WTC11 (cell line): ENCODE results near the gene EBF3.

Experiments used
- ATF3 ChIP-seq: sonication (generic); formaldehyde crosslinking; conservative IDR thresholded peaks from 2 replicates; pipeline ENCODE4 v1.8.1; 2022; ENCODE audit warnings: mild to moderate bottlenecking, missing genetic modification reagents
- ESRRA ChIP-seq: sonication (generic); formaldehyde crosslinking; IDR thresholded peaks from 2 replicates; pipeline ENCODE4 v1.8.1; 2022; ENCODE audit warnings: mild to moderate bottlenecking, missing genetic modification reagents, borderline replicate concordance
- NR3C1 ChIP-seq: sonication (generic); formaldehyde crosslinking; conservative IDR thresholded peaks from 2 replicates; pipeline ENCODE4 v1.8.1; 2023; ENCODE audit warnings: low read depth, mild to moderate bottlenecking, missing genetic modification reagents
- PREB ChIP-seq: sonication (generic); formaldehyde crosslinking; IDR thresholded peaks from 2 replicates; pipeline ENCODE4 v1.8.1; 2022; ENCODE audit warnings: mild to moderate bottlenecking, missing genetic modification reagents, moderate library complexity, borderline replicate concordance
- SMAD4 ChIP-seq: sonication (generic); formaldehyde crosslinking; IDR thresholded peaks from 2 replicates; pipeline ENCODE4 v1.8.0; 2022; ENCODE audit warnings: mild to moderate bottlenecking, missing genetic modification reagents
- SP1 ChIP-seq: sonication (generic); formaldehyde crosslinking; conservative IDR thresholded peaks from 2 replicates; pipeline ENCODE4 v1.8.1; 2022; ENCODE audit warnings: missing genetic modification reagents
- USF1 ChIP-seq: sonication (generic); formaldehyde crosslinking; IDR thresholded peaks from 2 replicates; pipeline ENCODE4 v1.8.0; 2022; ENCODE audit warnings: mild to moderate bottlenecking, missing genetic modification reagents
- TF ChIP-seq, protein P1 (sequence below): fragments of 200-600 bp; IDR thresholded peaks from 2 replicates; pipeline ENCODE4 v1.8.0; 2022; ENCODE audit warnings: antibody characterized with exemption
- TF ChIP-seq, protein P2 (sequence below): sonication (generic); formaldehyde crosslinking; IDR thresholded peaks from 2 replicates; pipeline ENCODE4 v1.8.0; 2022; ENCODE audit warnings: mild to moderate bottlenecking, missing genetic modification reagents
- TF ChIP-seq, protein P3 (sequence below): sonication (generic); formaldehyde crosslinking; IDR thresholded peaks from 2 replicates; pipeline ENCODE4 v1.8.0; 2022; ENCODE audit warnings: missing genetic modification reagents
- TF ChIP-seq, protein P4 (sequence below): sonication (generic); formaldehyde crosslinking; IDR thresholded peaks from 2 replicates; pipeline ENCODE4 v1.8.1; 2023; ENCODE audit warnings: mild to moderate bottlenecking, missing genetic modification reagents, moderate library complexity

- no peak for TF ChIP-seq SMAD4 (CRISPR knock-in tag)
- TF ChIP-seq PREB, result no peak
- no peak for TF ChIP-seq NR3C1 (CRISPR knock-in tag)
- TF ChIP-seq ATF3 (CRISPR knock-in tag), result no peak
- TF ChIP-seq, protein P1, sequence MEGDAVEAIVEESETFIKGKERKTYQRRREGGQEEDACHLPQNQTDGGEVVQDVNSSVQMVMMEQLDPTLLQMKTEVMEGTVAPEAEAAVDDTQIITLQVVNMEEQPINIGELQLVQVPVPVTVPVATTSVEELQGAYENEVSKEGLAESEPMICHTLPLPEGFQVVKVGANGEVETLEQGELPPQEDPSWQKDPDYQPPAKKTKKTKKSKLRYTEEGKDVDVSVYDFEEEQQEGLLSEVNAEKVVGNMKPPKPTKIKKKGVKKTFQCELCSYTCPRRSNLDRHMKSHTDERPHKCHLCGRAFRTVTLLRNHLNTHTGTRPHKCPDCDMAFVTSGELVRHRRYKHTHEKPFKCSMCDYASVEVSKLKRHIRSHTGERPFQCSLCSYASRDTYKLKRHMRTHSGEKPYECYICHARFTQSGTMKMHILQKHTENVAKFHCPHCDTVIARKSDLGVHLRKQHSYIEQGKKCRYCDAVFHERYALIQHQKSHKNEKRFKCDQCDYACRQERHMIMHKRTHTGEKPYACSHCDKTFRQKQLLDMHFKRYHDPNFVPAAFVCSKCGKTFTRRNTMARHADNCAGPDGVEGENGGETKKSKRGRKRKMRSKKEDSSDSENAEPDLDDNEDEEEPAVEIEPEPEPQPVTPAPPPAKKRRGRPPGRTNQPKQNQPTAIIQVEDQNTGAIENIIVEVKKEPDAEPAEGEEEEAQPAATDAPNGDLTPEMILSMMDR, result no peak
- TF ChIP-seq, protein P2, sequence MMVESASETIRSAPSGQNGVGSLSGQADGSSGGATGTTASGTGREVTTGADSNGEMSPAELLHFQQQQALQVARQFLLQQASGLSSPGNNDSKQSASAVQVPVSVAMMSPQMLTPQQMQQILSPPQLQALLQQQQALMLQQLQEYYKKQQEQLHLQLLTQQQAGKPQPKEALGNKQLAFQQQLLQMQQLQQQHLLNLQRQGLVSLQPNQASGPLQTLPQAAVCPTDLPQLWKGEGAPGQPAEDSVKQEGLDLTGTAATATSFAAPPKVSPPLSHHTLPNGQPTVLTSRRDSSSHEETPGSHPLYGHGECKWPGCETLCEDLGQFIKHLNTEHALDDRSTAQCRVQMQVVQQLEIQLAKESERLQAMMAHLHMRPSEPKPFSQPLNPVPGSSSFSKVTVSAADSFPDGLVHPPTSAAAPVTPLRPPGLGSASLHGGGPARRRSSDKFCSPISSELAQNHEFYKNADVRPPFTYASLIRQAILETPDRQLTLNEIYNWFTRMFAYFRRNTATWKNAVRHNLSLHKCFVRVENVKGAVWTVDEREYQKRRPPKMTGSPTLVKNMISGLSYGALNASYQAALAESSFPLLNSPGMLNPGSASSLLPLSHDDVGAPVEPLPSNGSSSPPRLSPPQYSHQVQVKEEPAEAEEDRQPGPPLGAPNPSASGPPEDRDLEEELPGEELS (CRISPR knock-in tag), result no peak
- no peak for TF ChIP-seq SP1 (CRISPR knock-in tag)
- TF ChIP-seq ESRRA (CRISPR knock-in tag), result no peak
- TF ChIP-seq, protein P3, sequence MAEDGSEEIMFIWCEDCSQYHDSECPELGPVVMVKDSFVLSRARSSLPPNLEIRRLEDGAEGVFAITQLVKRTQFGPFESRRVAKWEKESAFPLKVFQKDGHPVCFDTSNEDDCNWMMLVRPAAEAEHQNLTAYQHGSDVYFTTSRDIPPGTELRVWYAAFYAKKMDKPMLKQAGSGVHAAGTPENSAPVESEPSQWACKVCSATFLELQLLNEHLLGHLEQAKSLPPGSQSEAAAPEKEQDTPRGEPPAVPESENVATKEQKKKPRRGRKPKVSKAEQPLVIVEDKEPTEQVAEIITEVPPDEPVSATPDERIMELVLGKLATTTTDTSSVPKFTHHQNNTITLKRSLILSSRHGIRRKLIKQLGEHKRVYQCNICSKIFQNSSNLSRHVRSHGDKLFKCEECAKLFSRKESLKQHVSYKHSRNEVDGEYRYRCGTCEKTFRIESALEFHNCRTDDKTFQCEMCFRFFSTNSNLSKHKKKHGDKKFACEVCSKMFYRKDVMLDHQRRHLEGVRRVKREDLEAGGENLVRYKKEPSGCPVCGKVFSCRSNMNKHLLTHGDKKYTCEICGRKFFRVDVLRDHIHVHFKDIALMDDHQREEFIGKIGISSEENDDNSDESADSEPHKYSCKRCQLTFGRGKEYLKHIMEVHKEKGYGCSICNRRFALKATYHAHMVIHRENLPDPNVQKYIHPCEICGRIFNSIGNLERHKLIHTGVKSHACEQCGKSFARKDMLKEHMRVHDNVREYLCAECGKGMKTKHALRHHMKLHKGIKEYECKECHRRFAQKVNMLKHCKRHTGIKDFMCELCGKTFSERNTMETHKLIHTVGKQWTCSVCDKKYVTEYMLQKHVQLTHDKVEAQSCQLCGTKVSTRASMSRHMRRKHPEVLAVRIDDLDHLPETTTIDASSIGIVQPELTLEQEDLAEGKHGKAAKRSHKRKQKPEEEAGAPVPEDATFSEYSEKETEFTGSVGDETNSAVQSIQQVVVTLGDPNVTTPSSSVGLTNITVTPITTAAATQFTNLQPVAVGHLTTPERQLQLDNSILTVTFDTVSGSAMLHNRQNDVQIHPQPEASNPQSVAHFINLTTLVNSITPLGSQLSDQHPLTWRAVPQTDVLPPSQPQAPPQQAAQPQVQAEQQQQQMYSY, result no peak
- TF ChIP-seq, protein P4, sequence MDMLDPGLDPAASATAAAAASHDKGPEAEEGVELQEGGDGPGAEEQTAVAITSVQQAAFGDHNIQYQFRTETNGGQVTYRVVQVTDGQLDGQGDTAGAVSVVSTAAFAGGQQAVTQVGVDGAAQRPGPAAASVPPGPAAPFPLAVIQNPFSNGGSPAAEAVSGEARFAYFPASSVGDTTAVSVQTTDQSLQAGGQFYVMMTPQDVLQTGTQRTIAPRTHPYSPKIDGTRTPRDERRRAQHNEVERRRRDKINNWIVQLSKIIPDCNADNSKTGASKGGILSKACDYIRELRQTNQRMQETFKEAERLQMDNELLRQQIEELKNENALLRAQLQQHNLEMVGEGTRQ (CRISPR knock-in tag), result no peak
- no peak for TF ChIP-seq USF1
These were observed 122.0 kb downstream of the EBF3 start for GRCh38 chr10:129842031-129842430.
